Parathyroid adenoma (tissue), 2 donors: Measurements from ENCODE around the gene MSI2.
A peak's percentile ranks its signal among the peaks of the same experiment; 100 is the strongest.

Experiments used
- H2AFZ ChIP-seq: fragments of 300-600 bp; sonication (generic); one replicate; pipeline ENCODE4 v1.7.0; 2017; ENCODE audit warnings: antibody characterized with exemption, mild to moderate bottlenecking
- H3K27ac ChIP-seq: fragments of 300-600 bp; sonication (generic); one replicate; pipeline ENCODE4 v1.7.0; 2017
- H3K27me3 ChIP-seq: fragments of 300-600 bp; sonication (generic); one replicate; pipeline ENCODE4 v1.7.0; 2017; ENCODE audit warnings: low read length; ENCODE audit not compliant: control insufficient read depth, insufficient read depth
- H3K36me3 ChIP-seq: fragments of 300-600 bp; sonication (generic); one replicate; pipeline ENCODE4 v1.7.0; 2017; ENCODE audit warnings: low read length; ENCODE audit not compliant: control insufficient read depth, insufficient read depth
- H3K4me1 ChIP-seq: fragments of 300-600 bp; sonication (generic); one replicate; pipeline ENCODE4 v1.7.0; 2017; ENCODE audit warnings: control low read depth
- H3K4me2 ChIP-seq: fragments of 300-600 bp; sonication (generic); one replicate; pipeline ENCODE4 v1.7.0; 2017; ENCODE audit warnings: low read length
- H3K4me3 ChIP-seq: fragments of 300-600 bp; sonication (generic); one replicate; pipeline ENCODE4 v1.7.0; 2017; ENCODE audit warnings: low read depth, low read length
- H3K79me2 ChIP-seq: fragments of 300-600 bp; sonication (generic); one replicate; pipeline ENCODE4 v1.7.0; 2017; ENCODE audit warnings: control low read depth
- H3K9ac ChIP-seq: fragments of 300-600 bp; sonication (generic); one replicate; pipeline ENCODE4 v1.7.0; 2017; ENCODE audit warnings: mild to moderate bottlenecking
- H3K9me3 ChIP-seq: fragments of 300-600 bp; sonication (generic); one replicate; pipeline ENCODE4 v1.7.0; 2017; ENCODE audit warnings: low read length; ENCODE audit not compliant: control insufficient read depth
- TF ChIP-seq, protein P1 (sequence below): fragments of 300-600 bp; sonication (generic); IDR thresholded peaks from one replicate; pipeline ENCODE4 v1.7.0; 2017; ENCODE audit warnings: antibody characterized with exemption, mild to moderate bottlenecking
- donor health status: primary hyperparathyroidism.

MSI2 gene

GRCh38 chr17:57436565-57436964, 180.2 kb downstream of the MSI2 start:
- H3K4me2 ChIP-seq: no peak overlapping the region
- no peaks in the 10 kb centered on the region for H3K36me3 ChIP-seq
- peaks cover 40% of the 10 kb centered on the region for H3K4me1 ChIP-seq
- no peak overlapping the region for H3K27ac ChIP-seq
- H3K9ac ChIP-seq: no peak overlapping the region
- no peak overlapping the region for H2AFZ ChIP-seq
- TF ChIP-seq, protein P1, sequence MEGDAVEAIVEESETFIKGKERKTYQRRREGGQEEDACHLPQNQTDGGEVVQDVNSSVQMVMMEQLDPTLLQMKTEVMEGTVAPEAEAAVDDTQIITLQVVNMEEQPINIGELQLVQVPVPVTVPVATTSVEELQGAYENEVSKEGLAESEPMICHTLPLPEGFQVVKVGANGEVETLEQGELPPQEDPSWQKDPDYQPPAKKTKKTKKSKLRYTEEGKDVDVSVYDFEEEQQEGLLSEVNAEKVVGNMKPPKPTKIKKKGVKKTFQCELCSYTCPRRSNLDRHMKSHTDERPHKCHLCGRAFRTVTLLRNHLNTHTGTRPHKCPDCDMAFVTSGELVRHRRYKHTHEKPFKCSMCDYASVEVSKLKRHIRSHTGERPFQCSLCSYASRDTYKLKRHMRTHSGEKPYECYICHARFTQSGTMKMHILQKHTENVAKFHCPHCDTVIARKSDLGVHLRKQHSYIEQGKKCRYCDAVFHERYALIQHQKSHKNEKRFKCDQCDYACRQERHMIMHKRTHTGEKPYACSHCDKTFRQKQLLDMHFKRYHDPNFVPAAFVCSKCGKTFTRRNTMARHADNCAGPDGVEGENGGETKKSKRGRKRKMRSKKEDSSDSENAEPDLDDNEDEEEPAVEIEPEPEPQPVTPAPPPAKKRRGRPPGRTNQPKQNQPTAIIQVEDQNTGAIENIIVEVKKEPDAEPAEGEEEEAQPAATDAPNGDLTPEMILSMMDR: no peak
- H3K4me3 ChIP-seq: no peak overlapping the region
- H3K27me3 ChIP-seq: no peaks in the 10 kb centered on the region
- H3K79me2 ChIP-seq: peaks cover 90% of the 10 kb centered on the region
- no peaks in the 10 kb centered on the region for H3K9me3 ChIP-seq

DNA sequence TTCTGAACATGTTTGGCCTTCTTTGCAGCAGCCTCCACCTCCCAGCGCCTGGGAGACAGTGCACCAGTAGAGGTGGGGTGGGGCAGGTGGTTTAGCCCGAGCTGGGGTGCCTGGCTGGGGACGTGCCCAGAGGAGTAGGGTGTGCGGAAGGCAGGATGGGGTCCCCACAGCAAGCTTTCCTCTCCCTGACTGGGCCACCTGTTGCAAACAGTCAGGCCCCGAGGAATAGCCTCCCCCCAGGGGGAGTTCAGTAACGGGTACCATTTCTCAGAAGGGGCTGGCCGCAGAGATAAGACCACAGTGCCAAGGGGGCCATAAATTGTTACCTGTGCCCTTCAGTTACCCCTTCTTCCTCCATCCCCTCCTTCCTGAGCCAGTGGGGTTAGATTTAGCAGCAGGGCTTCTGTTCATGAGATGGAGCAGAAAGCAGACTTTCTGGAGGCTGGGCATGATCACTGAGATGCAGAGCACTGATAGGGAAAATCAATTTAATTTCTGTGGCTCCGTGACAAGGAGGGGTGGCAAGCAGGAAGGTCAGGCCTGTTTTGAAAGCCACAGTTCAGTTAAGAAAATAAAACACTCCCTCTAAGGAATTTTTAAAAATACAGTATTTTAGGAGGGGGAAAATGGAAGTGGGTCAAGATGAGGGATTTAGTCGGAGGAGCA, 181.9 kb downstream of the MSI2 start:
- Histone ChIP-seq H3K79me2 (peaks cover 87% of the 10 kb centered on the region), H3K4me3 (no peak overlapping the region), H3K4me1 (peaks cover 43% of the 10 kb centered on the region), H2AFZ (no peak overlapping the region), H3K9ac (no peak overlapping the region), H3K27ac (no peak overlapping the region), H3K4me2 (no peak overlapping the region), H3K36me3 (no peaks in the 10 kb centered on the region), H3K27me3 (no peaks in the 10 kb centered on the region), H3K9me3 (no peaks in the 10 kb centered on the region)
- TF ChIP-seq, protein P1: no peak

- Histone ChIP-seq H2AFZ (no peak overlapping the region), H3K27ac (no peak overlapping the region), H3K79me2 (peaks cover 88% of the 10 kb centered on the region), H3K9ac (no peak overlapping the region), H3K9me3 (no peaks in the 10 kb centered on the region), H3K36me3 (no peaks in the 10 kb centered on the region), H3K4me3 (no peak overlapping the region), H3K27me3 (no peaks in the 10 kb centered on the region), H3K4me2 (no peak overlapping the region), H3K4me1 (peaks cover 49% of the 10 kb centered on the region)
- TF ChIP-seq, protein P1: no peak
Observed at GRCh38 chr17:57439651-57440050, 183.3 kb downstream of the MSI2 start.

DNA sequence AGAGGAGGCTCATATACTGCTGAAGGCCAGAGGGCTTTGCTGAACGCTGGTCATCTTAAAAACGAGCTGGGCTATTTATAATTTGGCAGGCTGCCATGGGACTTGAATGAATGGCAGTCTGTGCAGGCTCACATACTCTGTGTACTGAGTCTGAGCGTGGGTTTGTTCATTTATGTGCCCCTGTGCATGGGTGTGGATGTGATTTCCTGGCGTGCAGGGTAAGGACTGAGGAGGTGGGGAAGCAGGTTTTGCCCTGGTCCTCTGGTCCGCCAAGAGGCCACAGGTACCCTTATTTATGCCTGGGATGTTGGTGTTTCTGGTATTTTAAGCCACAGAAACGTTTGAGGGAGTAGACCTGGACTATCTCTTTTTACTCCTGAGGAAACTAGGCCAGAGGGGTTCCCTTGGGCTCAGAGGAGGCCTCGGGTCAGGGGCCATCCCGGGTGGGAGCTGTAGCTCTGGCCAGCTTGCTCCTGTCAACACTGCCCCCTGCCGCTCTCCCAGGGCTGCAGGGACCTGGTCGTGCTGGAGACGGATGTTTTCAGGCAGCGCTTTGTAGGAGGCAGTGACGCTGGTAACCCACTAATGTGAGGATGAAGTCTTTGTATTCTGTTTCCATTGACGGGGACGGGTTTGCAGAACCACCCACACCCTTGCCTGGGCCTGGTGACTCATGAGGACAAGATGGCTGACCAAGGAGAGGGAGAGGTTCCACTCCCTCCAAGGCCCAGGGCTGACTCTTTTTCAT, 184.4 kb downstream of the MSI2 start:
- Histone ChIP-seq H2AFZ (no peak overlapping the region), H3K4me3 (no peak overlapping the region), H3K9ac (no peak overlapping the region), H3K4me2 (no peak overlapping the region), H3K9me3 (no peaks in the 10 kb centered on the region), H3K27me3 (no peaks in the 10 kb centered on the region), H3K4me1 (peaks cover 49% of the 10 kb centered on the region), H3K79me2 (peaks cover 87% of the 10 kb centered on the region), H3K27ac (peak overlapping the region; percentile 48), H3K36me3 (no peaks in the 10 kb centered on the region)
- TF ChIP-seq, protein P1: no peak
